Activated T-cell treated with anti-CD3 and anti-CD28 coated beads, Interleukin-2, amount 50 U/mL, for 48 hours (primary cell): Measurements from ENCODE around the gene ALDH16A1.
"Not testable (repeated sequence)": the region's sequence is repeated elsewhere in the genome, so short reads cannot be mapped to it uniquely, and the experiment has no call there.

ENCODE experiments used
- DNase-seq, 2 experiments: peaks; one replicate each; pipeline ENCODE4 v3.0.0-alpha.2; 2020

Gene ALDH16A1

DNA sequence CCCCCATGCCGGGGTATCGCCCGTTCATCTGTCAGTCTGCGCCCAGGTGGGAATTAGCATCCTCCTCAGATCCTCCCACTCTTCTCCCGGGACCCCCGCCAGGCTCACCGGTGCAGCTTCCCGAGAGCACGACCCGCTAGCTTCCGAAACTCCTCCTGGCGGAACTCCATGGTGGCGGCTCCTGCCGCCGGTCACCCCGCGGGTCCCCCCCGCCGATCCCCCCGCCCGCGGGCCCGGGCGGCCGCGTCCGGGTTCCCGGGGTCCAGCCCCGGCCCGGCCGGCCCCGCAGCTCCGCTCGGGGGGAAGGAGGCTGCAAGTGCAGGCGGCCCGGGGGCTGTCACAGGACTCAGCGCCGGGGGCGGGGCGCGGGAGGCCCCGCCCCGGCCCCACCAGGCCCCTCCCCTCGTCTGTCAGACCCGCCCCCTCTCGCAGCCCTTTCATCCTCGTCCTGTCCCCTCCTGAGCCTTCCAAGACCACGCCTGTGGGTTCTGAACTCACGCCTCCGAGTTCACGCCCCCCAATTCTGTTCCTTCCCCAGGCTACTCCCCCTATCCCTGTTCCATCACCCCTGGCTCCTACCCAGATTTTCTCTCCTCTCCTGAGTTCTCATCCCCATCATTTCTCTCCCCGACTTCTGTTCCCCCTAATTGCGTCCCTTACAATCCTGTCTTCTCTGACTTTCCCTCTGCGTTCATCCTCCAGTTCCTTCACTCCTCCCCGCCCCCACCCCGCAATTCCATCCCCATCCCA is 11.6 kb upstream of the ALDH16A1 start, which contains the start of gene SLC17A7:
Gene SLC17A7, minus strand, starts transcription at position 318 of the 750 bp plus-strand sequence. Its CDS starts 148 bp downstream, at position 170.
- DNase-seq = peak; percentile 64 to 76

DNA sequence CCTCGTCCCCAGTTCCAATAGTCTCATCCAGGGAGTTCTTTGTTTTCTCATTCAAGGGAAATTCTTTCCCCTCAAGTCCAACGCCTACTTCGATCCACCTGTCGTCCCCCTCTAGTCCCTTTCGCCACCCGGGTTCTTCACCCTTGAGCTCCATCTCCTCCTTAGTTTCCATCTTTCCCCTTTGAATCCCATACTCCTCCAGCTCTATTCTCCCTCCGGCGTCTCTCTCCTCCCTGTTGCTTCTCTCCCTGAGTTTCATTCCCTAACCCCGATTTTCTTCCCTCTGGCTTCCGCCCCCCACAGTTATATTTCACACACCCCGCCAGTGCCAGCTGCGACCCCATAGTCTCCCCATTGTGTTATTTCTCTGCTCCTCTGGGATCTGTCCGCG is 11.1 kb upstream of the ALDH16A1 start:
- no peak for DNase-seq

DNA sequence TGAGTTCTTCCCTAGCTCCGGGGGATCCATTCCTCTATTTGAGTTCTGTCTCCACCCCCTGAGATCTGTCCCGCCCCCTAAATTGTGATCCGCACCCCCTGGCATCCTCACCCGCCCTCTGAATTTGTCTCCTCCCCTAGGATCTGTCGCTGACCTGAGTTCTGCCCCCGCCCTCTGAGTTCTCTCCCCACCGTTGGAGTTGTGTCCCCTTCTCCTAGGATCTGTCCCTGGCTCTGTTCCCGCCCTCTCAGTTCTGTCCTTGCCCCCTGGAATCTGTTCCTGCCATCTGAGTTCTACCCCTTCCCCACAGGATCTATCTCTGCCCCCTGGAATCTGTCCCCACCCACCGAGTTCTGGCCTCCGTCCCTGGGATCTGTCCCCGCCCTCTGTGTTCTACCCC is 10.7 kb upstream of the ALDH16A1 start:
- peak in 1 of 2 experiments; percentile 51 for DNase-seq

DNA sequence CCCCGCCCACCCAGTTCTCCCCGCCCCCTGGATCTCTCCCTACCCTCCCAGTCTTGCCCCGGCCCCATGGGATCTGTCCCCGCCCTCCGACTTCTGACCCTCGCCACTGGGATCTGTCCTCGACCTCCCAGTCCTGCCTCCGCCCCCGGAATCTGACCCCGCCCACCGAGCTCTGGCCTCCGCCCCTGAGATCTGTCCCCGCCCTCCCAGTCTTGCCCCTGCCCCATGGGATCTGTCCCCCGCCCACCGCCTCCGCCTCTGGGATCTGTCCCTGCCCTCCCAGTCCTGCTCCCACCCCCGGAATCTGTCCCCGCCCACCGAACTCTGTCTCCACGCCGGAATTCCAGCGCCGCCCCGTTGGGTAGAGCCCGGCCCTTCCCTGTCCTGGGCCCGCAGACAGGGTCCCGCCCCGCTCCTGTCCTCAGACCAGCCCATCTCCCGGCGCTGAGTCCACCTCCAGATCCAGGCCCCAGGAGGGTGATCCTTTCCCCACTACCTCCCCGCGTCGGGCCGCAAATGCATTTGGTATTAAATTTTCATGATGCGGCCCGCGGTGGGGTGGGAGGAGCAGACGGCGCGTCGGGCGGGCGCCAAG is 10.2 kb upstream of the ALDH16A1 start:
- peak; percentile 80 to 81 for DNase-seq

DNA sequence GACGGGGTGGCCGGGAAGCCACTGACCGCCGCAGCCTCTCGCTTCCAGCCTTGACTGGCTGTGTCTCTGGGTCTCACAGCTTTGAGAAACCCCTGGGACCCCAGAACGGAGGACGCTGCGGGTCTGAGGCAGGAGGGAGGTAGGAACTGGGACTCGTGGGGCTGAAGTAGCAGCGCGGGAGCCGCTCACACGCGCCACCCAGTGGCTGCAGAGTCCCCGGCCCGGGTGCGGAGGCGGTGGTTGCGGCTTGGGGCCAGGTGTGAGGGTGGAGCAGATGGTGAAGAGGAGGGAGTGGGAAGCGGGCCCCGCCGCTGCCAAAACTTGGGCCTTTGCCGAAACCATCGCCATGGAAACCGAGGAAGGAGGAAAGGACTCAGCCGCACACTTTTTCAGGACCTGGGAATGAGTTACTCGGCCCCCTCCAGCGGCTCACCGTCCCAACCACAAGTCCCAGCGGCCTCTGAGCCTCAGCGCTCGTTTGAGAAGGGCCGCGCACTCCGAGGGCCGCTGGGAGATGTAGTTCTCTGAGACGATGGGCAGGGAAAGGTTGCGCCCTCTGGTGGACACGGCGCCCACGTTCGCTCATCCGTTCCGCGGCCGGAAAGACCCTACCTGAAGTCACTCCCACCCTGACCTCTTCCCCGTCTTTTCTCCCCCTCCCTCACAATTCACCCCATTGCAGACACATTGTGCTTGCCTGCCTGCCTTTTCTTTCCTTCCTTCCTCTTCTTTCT is 9.5 kb upstream of the ALDH16A1 start:
- peak; percentile 97 to 98 for DNase-seq

DNA sequence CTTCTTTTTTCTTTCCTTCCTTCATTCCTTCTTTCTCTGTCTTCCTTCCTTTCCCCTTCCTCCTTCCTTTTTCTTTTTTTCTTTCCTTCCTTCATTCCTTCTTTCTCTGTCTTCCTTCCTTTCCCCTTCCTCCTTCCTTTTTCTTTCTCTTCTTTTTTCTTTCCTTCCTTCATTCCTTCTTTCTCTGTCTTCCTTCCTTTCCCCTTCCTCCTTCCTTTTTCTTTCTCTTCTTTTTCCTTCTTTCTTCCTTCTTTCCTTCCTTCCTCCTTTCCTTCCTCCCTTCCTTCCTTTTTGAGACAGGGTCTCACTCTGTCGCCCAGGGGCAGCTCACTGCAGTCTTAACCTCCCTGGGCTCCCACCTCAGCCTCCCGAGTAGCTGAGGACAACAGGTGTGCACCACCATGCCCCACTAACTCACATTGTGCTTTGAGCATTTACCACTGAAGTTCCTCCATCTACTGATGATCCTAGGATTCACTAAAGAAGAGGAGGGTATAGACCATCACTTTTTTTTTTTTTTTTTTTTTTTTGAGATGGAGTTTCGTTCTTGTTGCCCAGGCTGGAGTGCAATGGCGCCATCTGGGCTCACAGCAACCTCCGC is 8.8 kb upstream of the ALDH16A1 start:
- not testable (repeated sequence) for DNase-seq

DNA sequence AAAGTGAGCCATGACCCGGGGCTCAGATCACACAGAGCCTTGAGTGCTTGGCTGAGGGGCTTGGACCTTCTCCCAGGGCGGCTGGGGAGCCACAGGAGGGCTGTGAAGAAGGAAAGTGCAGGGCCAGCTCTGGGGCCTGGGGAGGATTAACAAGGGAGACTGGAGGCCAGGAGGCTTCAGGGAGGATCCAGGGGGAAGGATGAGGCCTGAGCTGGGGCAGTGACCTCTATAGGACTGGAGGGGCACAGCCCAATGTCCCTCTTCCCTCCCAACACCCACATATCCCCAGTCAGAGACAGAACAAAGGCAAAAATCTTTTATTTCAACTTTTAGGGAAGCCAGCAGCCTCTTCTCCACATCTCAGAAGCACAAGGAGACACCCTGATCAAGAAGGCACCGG is 7.0 kb upstream of the ALDH16A1 start:
- DNase-seq = no peak

DNA sequence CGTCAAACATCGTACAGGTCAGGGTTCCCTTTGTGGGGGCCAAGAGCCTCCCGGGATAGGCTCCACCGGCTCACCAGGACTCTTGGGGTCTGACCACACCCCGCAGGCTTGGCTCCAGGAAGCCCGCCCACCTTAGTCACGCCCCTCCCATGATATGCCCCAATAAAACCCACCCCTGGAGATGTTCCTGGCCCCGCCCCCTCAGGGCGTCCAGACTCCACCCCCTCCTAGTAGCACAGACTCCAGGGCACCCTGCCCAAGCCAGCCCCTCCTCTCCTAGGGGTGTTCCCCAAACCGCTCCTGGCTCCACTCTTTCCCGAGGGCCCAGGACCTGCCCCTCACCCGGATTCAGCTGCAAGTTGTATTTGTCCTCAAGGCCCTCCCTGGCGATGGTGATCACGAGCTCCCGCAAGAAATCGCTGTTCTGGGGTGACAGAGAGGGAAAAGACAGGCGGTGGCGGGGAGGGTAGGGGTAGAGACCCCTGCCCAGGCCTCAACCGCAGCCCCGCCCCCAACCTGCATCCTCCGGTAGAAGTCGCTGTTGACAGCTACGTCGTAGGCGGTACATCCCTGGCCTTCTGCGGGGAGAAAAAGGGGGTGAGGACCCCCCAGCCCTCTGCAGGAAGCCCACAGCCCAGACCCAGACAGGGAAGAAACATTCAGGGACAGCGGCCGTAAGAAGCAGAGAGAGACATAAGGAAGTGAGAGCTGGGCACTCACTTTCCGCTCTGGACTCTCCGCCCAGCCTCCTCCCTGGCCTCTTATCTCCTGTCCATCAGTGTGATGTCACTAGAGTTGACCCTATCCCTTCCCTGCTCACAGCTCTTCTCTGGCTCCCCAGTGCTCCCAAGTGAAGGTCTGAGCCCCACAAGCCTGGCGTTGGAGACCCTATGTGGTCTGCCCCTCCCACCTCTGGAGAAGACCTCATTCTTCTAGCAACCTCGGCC is 5.3 kb upstream of the ALDH16A1 start:
- peak; percentile 63 to 72 for DNase-seq

DNA sequence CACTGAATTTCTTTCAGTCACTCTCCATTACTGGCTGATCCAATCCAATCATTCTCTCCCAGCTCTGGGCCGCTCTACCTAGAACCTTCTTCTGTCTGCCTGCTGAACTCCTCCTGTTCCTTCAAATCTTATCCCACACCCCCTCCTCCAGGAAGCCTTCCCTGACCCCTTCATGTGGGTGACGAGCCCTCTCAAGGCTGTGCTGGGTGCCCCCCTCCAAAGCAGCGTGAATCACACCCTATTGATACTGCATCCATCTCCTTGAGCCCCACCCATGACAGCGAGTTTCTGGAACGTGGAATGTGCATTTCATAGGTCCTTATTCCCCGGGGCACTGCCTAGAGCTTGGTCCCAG is 4.6 kb upstream of the ALDH16A1 start:
- no peak for DNase-seq

DNA sequence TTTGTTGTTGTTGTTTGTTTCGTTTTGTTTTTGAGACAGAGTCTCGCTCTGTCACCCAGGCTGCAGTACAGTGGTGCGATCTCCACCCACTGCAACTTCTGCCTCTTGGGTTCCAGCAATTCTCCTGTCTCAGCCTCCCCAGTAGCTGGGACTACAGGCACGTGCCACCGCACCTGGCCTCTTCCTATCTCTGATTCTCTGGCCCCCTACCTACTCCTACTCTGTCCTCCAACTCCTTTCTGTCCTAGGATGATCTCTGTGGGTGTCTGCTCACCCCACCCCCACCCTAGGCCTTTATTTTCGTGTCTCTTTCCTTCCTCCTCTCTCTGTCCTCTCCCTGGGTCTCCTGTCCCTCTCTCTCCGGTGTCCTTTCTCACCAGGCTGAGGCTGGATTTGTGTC is 2.6 kb upstream of the ALDH16A1 start:
- DNase-seq = no peak

DNA sequence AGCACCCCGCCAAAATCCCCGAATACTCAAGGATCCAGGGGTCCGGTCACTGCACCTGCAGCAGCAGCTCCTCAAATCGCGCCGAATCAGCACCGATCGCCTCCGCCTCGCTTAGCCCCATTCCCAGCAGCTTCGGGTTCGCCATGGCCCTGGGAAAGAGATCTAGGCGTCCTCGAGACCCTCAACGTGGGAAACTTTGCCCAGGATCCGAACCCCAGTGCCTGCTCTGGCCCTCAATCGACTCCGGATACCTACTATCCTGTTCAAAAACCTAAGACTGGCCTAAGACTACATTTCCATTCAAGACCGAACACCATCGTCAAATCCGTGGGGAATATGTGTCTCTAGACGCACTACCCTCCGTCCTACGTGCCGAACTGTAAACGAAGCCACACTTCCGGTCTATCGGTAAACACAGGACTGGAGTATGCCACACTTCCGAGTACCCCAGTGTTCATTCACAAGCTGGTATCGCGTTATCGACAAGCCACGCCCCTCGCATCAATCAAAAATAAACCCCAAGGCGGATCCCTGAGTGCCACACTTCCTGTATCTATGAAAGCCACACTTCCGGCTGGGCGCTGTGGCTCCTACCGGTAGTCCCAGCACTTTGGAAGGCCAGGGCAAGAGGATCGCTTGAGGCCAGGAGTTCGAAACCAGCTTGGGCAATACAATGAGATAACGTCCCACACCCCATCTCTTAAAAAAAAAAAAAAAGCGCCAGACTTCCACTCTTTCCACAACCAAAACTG is 1.4 kb upstream of the ALDH16A1 start, which contains the start of gene PIH1D1:
Gene PIH1D1, minus strand, starts transcription at position 385 of the 752 bp plus-strand sequence. Its CDS starts 240 bp downstream, at position 145.
- DNase-seq = peak; percentile 96

DNA sequence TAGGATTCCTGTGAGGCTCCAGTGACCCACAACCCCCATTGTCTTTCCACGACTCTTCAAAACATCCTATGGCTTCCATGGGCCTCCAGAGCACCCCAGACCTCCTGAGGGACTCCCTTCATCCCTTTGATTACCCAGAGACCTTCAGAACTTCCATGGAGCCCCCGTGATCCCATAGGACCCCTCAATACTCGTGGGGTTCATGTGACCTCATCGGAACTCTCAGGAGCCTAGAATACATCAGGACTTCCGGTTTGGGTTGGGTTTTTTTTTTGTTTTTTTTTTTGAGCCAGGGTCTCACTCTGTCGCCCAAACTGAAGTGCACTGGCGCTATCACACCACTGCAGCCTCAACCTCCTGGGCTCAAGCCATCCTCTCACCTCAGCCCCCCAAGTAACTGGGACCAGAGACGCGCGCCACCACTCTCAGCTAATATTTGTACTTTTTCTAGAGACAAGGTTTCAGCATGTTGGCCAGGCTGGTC is 774 bp downstream of the ALDH16A1 start:
- DNase-seq = no peak

DNA sequence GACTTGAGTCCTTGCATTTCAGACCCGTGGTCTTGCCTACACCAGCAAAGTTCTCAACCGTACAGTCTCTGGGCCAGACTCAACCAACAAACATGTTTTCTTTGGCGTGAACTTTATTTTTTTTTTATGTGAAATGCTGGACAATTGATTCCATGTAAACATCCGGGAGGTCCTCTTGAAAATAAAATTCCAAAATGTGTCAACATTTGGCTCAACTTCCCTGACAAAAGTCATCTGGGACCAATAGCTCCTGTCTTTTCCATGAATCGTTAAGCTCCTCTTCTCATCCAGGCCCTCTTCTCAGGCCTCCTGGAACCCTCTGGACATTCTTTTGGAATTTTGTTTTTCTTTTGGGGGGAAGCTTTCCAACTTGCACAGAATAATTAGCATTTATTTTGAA is 2.7 kb downstream of the ALDH16A1 start:
- DNase-seq = no peak

DNA sequence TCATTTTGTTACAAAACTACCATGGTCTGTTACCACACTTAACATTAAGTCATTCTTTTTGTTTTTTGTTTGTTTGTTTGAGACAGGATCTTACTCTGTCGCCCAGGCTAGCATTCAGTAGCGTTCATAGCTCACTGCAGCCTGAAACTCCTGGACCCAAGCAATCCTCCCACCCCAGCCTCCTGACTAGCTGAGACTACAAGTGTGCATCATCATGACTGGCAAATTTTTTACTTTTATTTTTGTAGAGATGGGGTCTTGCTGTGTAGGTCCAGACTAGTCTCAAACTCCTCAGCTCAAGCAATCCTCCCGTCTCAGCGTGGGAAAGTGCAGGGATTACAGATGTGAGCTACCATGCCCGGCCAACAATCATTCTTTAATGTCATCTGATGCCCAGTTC is 3.3 kb downstream of the ALDH16A1 start:
- no peak for DNase-seq

DNA sequence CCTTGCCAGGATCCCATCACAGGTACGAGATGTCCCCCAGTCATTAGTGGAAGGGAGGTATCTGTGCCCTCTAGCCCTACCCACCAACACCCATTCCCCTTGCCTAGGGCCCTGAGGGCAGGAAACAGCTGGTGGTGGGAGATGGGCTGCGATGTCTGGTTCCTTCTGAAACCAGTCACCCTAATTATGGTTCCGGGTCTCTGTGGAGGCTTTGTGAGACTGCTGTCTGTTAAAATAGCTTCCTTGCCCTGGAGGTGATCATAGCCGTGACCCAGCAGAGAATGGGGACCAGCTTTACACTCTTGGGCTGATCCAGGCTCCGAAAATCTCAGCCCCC is 5.5 kb downstream of the ALDH16A1 start:
- DNase-seq = no peak

DNA sequence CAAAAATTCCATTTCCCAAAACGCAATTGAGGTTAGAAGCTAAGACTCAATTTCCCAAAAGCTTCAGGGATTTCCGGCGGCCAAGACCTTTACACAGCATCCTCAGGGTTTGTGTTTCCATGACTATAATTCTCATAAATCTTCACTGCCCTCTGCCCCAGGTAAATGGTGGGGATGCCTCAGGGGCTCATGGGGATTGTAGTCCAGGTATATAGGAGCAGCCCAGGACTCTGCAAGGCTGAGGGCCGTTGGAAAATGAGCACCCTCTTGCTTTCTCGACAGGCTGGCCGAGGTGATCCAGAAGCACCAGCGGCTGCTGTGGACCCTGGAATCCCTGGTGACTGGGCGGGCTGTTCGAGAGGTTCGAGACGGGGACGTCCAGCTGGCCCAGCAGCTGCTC is 6.4 kb downstream of the ALDH16A1 start:
- no peak for DNase-seq

DNA sequence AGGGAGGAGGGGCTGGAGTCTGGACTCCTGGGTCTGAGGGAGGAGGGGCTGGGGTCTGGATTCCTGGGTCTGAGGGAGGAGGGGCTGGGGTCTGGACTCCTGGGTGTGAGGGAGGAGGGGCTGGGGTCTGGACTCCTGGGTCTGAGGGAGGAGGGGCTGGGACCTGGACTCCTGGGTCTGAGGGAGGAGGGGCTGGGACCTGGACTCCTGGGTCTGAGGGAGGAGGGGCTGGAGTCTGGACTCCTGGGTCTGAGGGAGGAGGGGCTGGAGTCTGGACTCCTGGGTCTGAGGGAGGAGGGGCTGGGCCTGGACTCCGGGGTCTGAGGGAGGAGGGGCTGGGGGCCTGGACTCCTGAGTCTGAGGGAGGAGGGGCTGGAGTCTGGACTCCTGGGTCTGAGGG is 8.1 kb downstream of the ALDH16A1 start:
- not testable (repeated sequence) for DNase-seq

DNA sequence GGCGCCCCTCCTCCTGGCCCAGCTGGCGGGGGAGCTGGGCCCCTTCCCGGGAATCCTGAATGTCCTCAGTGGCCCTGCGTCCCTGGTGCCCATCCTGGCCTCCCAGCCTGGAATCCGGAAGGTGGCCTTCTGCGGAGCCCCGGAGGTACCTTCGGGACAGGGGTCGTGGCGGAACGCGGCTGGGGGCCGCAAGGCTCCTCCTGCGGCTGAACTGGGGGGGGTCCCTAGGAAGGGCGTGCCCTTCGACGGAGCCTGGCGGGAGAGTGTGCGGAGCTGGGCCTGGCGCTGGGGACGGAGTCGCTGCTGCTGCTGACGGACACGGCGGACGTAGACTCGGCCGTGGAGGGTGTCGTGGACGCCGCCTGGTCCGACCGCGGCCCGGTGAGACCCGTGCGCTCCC is 8.6 kb downstream of the ALDH16A1 start:
- no peak for DNase-seq

DNA sequence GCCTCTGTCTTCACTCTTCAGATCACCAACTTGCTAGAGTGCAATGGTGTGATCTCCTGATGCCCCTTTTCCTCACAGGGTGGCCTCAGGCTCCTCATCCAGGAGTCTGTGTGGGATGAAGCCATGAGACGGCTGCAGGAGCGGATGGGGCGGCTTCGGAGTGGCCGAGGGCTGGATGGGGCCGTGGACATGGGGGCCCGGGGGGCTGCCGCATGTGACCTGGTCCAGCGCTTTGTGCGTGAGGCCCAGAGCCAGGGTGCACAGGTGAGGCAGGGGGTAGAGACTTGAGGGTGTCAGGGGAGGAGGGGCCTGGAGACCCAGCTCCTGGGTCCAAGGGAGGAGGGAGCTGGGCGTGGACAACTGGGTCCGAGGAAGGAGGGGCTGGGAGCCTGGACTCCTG is 9.5 kb downstream of the ALDH16A1 start:
- no peak for DNase-seq

DNA sequence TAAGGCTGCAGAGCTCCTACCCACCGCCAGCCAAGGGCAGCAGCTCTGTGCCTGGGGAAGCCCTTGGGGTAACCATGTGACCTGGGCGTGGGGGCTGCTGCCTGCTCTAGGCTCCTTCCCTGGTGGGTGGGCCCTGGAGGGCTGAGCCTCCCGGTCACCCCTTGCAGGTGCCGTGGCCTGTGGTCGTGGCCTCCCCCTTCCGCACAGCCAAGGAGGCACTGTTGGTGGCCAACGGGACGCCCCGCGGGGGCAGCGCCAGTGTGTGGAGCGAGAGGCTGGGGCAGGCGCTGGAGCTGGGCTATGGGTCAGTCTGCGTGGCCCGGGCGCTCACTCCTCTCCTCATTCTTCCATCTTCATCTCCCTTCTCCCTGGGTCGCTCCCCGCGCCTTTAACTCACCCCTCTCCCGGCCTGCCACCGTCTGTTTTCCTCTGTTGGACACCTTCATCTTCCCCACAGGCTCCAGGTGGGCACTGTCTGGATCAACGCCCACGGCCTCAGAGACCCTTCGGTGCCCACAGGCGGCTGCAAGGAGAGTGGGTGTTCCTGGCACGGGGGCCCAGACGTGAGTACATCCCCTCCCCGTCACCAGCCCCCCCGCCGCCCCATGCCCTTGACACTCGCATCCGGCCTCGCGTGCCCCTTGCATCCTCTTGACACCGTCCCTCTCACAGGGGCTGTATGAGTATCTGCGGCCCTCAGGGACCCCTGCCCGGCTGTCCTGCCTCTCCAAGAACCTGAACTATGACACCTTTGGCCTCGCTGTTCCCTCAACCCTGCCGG is 11.1 kb downstream of the ALDH16A1 start:
- DNase-seq = no peak

DNA sequence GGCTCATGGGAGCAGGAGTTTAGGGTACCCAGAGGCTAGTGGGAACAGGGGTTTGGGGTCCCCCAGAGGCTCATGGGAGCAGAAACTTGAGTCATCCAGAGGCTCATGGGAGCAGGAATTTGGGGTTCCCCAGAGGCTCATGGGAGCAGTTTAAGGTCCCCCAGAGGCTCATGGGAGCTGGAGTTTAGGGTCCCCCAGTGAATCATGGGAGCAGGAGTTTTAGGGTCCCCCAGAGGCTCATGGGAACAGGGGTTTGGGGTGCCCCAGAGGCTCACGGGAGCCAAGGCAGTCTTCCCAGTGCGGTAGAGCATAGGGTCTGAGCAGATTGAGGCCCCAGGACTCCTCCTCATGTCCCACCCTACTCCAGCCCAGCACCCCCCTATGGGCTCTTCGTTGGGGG is 12.3 kb downstream of the ALDH16A1 start:
- no peak for DNase-seq
